ENCODE results near the gene POLDIP3.

POLDIP3 gene

DNA sequence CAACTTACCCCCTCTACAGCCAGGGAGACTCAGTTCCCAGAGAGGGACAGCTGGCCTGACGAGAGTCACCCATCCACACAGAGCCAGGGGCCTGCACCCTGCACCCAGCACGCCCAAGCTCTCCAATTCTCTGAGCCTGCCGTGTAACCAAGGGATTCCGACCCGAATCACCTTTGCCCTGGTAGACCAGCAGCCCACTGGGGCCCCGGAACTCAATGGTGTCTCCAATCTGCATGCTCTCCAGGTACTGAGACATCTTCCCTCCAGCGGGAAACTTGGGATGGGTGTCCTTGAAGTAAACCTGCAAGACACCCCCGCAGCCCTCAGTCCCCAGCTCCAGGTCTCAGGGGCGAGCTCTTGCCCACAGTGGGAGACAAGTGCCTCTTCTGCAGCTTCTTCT, 13.3 kb upstream of the POLDIP3 start:
- TF ChIP-seq, protein P1, sequence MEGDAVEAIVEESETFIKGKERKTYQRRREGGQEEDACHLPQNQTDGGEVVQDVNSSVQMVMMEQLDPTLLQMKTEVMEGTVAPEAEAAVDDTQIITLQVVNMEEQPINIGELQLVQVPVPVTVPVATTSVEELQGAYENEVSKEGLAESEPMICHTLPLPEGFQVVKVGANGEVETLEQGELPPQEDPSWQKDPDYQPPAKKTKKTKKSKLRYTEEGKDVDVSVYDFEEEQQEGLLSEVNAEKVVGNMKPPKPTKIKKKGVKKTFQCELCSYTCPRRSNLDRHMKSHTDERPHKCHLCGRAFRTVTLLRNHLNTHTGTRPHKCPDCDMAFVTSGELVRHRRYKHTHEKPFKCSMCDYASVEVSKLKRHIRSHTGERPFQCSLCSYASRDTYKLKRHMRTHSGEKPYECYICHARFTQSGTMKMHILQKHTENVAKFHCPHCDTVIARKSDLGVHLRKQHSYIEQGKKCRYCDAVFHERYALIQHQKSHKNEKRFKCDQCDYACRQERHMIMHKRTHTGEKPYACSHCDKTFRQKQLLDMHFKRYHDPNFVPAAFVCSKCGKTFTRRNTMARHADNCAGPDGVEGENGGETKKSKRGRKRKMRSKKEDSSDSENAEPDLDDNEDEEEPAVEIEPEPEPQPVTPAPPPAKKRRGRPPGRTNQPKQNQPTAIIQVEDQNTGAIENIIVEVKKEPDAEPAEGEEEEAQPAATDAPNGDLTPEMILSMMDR (conservative IDR thresholded peaks at IDR 0.05) = no peak
- no peak for TF ChIP-seq ZFX (IDR thresholded peaks at IDR 0.05)
- no peak overlapping the region for H3K27ac ChIP-seq

DNA sequence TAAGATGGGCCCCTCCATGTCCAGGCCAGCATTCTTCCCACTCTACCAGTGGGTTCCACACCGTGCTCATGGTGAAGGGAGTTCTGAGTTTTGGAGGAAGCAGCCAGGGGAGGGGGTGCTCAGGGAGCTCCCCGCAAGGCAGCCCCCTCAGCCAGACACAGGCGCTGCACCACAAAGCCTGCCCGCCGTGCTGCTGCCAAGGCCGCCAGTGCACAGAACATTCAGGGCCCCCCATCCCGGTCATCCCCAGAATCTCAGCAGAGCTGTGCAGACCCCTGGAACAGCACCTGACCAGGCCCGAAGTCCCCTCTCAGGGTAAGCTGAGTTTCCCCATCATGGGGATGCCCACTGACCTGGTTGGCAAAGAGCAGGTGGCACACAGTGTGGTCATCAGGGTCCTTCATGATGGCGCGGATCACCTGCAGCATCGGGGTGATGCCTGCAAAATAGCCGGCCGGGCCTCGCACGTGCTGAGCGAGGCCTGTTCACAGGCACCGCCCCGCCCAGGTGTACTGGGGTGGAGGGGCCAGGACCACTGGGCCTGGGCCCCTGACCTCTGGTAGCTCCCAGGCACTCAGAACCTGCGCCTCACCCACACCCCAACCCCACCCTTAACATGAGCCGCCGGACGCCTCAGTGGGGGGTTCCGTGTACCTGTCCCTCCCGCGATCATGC, 12.4 kb upstream of the POLDIP3 start:
- TF ChIP-seq, protein P1 (conservative IDR thresholded peaks at IDR 0.05) = no peak
- no peak for TF ChIP-seq ZFX (IDR thresholded peaks at IDR 0.05)
- no peak overlapping the region for H3K27ac ChIP-seq

DNA sequence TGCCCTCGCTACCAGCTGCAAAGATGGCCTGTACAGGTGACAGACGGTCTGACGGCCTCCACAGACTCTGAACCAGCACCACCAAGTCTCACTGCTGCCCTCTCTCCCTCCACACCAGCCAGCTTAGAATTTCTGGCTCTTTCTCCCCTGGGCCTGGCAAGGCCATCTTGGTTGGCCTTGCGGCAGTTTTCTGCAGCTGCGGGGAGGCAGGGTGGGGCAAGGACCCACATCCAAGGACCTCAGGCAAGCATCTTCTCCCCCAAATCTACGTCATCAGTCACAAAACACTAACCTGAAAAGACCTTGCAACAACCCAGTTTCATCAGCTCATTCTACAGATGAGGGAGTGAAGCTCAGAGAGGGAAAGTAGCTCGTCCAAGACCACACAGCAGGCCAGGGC, 11.7 kb upstream of the POLDIP3 start:
- TF ChIP-seq, protein P1 (conservative IDR thresholded peaks at IDR 0.05) = no peak
- TF ChIP-seq ZFX (IDR thresholded peaks at IDR 0.05) = no peak

DNA sequence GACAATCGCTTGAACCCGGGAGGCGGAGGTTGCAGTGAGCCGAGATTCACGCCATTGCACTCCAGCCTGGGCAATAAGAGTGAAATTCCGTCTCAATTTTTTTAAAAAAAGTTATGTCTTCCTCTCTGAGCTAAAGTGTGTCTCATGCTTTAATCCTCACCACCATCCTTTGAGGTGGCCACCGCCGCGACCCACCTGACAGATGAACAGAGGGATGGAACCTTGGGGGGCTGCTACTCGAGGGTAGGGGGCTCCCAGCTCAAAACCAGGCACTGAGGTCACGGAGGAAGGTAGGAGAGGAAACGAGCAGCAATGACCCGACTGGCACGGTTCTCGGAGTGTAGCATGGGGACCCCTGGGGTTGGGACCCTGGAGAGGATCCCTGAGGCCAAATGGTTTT, 10.7 kb upstream of the POLDIP3 start:
- no peak overlapping the region for H3K27ac ChIP-seq
- TF ChIP-seq ZFX (IDR thresholded peaks at IDR 0.05) = no peak
- TF ChIP-seq, protein P1 (conservative IDR thresholded peaks at IDR 0.05) = no peak

More for the DNA sequence above, 11.7 kb upstream of the POLDIP3 start:
- no peak overlapping the region for H3K27ac ChIP-seq

DNA sequence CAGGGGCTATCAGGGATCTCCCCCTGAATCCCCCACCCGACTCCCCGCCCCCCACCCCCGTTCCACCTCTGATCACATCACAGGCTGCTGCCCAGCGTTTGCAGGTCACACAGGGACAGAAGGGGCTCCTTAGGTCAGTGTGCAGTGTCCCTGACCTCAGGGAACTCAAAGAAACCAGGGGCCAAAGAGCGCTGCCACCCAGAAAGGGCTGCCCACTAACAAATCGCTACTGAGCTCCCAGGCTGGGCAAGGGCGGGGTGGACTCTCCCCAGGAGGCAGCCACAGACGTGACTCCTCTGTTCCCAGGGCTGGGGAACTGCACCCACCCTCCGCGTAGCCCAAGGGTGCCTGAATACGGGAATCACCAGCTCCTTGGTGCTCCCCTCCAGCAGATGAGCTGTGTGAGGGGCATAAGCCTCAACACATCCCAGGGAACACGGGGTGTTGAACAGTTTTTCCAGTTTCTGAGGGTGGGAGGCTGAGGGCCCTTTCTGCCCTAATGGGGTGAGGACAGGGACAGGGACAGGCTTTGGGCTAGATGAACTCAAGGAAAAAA, 9.9 kb upstream of the POLDIP3 start:
- TF ChIP-seq, protein P1 (conservative IDR thresholded peaks at IDR 0.05) = no peak
- TF ChIP-seq ZFX (IDR thresholded peaks at IDR 0.05) = no peak
- no peak overlapping the region for H3K27ac ChIP-seq

DNA sequence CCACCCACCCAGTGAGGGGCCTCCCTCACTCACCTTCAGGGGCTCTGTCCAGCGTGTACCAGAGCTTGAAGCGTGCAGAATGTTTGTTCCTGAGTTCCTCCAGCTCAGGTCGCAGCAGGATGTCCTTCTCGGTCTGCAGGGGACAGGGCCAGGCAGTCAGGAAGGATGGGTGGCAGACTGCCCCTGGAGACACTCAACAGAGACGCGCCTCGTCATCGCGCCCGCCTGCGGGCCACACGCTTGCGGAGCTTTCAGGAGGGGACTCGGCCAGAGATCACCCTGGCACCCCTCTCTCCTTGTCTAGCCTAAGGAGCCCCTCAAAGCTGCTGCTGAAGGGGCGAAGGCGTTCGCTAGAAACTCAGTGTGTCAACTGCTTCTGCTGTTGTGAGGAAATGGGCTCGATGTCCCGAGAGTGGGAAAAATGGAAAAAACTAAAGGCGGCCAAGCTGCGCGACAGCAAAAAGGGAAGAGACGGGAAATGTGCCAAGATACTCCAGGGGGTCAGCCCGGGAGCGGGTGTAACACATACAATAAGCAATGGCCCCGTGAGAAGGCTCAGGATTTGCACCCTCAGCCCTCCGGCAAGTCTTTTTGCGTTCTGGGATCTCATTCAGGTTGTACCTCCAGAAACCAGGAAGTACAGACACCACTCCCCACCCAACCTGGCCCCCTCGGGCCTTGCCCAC, 9.2 kb upstream of the POLDIP3 start:
- no peak for TF ChIP-seq ZFX (IDR thresholded peaks at IDR 0.05)
- TF ChIP-seq, protein P1 (conservative IDR thresholded peaks at IDR 0.05) = no peak

DNA sequence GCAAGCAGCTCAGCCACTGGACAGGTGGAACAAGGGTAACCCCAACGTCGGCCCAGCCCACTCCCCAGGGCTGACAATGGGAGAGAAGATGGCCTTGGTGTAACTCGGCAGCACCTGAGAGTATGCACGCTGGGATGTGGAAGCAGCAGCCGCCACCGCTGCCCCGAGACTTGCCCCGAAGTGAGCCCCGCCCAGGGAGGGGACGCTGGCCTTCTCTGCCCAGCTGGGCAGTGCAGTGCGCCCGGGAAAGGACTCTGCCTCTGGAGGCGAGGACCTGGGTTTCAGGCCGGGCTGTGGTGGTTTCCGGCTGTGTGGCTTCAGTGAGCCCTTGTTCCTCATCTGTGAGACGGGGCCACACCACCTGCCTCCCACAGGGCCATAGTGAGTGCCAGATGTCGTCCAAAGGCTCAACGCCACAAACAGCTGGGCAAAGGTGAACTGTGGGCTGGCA, 8.6 kb upstream of the POLDIP3 start:
- no peak overlapping the region for H3K27ac ChIP-seq
- TF ChIP-seq ZFX (IDR thresholded peaks at IDR 0.05) = no peak
- TF ChIP-seq, protein P1 (conservative IDR thresholded peaks at IDR 0.05) = no peak

More for the DNA sequence above, 9.2 kb upstream of the POLDIP3 start:
- no peak overlapping the region for H3K27ac ChIP-seq

Measured in C4-2B (cell line).